Lung (tissue), 12 donors: Measurements from ENCODE around the gene CRYBA2. TPM values are rescaled to one million over a fixed set of nuclear protein-coding genes. Genes with fewer than 3 reads are reported as not detected.

Source experiments
- ATAC-seq: fragments of 200-7000 bp; cut with Tn5 transposase; one replicate; pipeline ENCODE4 v1.9.1; 2020; ENCODE audit warnings: moderate number of reproducible peaks; ENCODE audit not compliant: insufficient read depth, low FRiP score
- DNase-seq, 3 donors: peaks; one replicate each; pipeline ENCODE4 v3.0.0-alpha.2; 2013 to 2017
- H3K27ac ChIP-seq, 2 donors: one replicate each; pipeline ENCODE4 v1.5.1; 2013; ENCODE audit warnings: mild to moderate bottlenecking in 2 of 2, moderate library complexity in 2 of 2, control low read depth in 1 of 2, inconsistent platforms in 1 of 2, low read depth in 1 of 2, low read length in 1 of 2
- H3K27me3 ChIP-seq, 3 donors: one replicate each; pipeline ENCODE4 v1.5.1; 2013; ENCODE audit warnings: low read length in 2 of 3; ENCODE audit not compliant: control insufficient read depth in 3 of 3, insufficient read depth in 3 of 3
- H3K36me3 ChIP-seq, 4 donors: one replicate each; pipeline ENCODE4 v1.5.1; 2013; ENCODE audit warnings: low read length in 4 of 4, mild to moderate bottlenecking in 1 of 4, moderate library complexity in 1 of 4; ENCODE audit not compliant: control insufficient read depth in 4 of 4, insufficient read depth in 4 of 4
- H3K4me1 ChIP-seq, 5 donors: one replicate each; pipeline ENCODE4 v1.5.1; 2013; ENCODE audit warnings: low read length in 5 of 5, mild to moderate bottlenecking in 2 of 5, moderate library complexity in 1 of 5; ENCODE audit not compliant: control insufficient read depth in 5 of 5, insufficient read depth in 5 of 5
- H3K4me3 ChIP-seq: one replicate; pipeline ENCODE4 v1.5.1; 2013; ENCODE audit warnings: mild to moderate bottlenecking, control low read depth, moderate library complexity
- H3K9ac ChIP-seq, 2 donors: one replicate each; pipeline ENCODE4 v1.5.1; 2013; ENCODE audit warnings: low read length in 2 of 2, control low read depth in 1 of 2; ENCODE audit not compliant: insufficient read depth in 1 of 2
- H3K9me3 ChIP-seq, 4 donors: one replicate each; pipeline ENCODE4 v1.5.1; 2013; ENCODE audit warnings: low read length in 3 of 4, mild to moderate bottlenecking in 1 of 4, moderate library complexity in 1 of 4; ENCODE audit not compliant: control insufficient read depth in 4 of 4, insufficient read depth in 3 of 4
- WGBS, 2 donors: extraction: QIAGEN DNeasy Blood & Tissue Kit; methylation state at CpG; one replicate each; pipeline ENCODE4 v1.1.7; 2013; 5-methylcytosine and 5-hydroxymethylcytosine counted together
- polyA plus RNA-seq, 2 donors: library from polyadenylated mRNA; stranded (reverse); fragments of 200-250 nt; gene quantifications; one replicate each; pipeline ENCODE4 v1.2.1, GENCODE V29; 2013
- total RNA-seq, 2 donors: library from RNA; depleted of rRNA in 1 of 2; stranded (reverse); fragments of >200 nt in 1 of 2; gene quantifications; one replicate each; pipeline ENCODE4 v1.2.1, GENCODE V29; 2014 to 2021
- TF ChIP-seq, protein P1 (sequence below): IDR thresholded peaks from 2 replicates; pipeline ENCODE4 v1.5.1; 2012; ENCODE audit warnings: mild to moderate bottlenecking; ENCODE audit errors: control extremely low read depth, extremely low read depth
- donor health status: control.
- donor health status: control.
- donor health status: Bipolar disorder and iron deficiency.
- donor health status: healthy.
- donor health status: DM: yes; HTN: yes; CAD: no.

CRYBA2 gene
- total and polyA plus RNA-seq, 4 donors: 0.08 TPM; not detected in 3

DNA sequence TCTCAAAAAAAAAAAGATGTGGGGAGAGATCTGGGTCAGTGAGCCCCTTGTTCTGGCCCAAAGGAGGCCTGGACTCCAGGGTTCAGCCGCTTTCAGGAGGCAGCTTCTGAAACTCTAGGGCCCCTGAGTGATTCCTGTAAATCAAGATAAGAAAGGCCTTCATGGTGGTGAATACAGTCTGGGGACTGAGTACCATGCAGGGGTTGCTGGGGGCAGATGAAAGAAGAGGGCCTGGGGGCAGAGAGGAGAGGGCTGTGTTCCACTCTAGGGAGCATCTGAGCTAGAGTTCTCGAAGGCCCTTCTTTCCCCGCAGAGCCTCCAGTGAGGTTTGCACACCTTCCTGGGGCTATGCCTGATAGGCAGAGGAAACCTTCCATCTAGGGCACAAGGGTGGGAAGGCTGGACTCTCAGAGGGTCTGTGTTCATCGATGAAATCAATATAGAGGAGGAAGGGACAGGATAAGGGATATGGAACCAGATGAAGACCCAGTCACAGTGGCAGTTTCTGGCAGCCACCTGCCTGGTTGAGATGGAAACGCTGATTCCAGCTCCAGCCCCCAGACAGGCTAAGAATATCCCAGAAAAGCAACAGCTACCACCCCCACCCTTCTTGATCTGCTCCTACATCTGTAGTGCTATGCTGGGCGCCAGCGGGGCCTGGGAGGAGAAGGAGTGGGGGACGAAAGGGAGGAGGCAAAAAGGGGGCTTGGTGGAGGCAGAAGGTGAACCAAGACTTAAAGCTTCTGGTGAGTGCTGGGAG is 38.5 kb downstream of the CRYBA2 start:
- H3K4me1 ChIP-seq: peaks cover 0 to 5% (median 0%) of the 10 kb centered on the region in 5 donors
- DNase-seq (no peak), ATAC-seq (no peak)
- H3K27me3 ChIP-seq: peaks cover 4 to 36% (median 13%) of the 10 kb centered on the region in 3 donors
- TF ChIP-seq, protein P1, sequence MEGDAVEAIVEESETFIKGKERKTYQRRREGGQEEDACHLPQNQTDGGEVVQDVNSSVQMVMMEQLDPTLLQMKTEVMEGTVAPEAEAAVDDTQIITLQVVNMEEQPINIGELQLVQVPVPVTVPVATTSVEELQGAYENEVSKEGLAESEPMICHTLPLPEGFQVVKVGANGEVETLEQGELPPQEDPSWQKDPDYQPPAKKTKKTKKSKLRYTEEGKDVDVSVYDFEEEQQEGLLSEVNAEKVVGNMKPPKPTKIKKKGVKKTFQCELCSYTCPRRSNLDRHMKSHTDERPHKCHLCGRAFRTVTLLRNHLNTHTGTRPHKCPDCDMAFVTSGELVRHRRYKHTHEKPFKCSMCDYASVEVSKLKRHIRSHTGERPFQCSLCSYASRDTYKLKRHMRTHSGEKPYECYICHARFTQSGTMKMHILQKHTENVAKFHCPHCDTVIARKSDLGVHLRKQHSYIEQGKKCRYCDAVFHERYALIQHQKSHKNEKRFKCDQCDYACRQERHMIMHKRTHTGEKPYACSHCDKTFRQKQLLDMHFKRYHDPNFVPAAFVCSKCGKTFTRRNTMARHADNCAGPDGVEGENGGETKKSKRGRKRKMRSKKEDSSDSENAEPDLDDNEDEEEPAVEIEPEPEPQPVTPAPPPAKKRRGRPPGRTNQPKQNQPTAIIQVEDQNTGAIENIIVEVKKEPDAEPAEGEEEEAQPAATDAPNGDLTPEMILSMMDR: no peak
- no peaks in the 10 kb centered on the region for H3K36me3 ChIP-seq
- H3K4me3 ChIP-seq: no peak overlapping the region
- peaks cover 0 to 4% (median under 1%) of the 10 kb centered on the region in 4 donors for H3K9me3 ChIP-seq
- 80 to 81% methylated on average over 8 of the region's 8 CpGs for WGBS, 2 donors
- H3K9ac ChIP-seq: no peak overlapping the region
- H3K27ac ChIP-seq: no peak overlapping the region

DNA sequence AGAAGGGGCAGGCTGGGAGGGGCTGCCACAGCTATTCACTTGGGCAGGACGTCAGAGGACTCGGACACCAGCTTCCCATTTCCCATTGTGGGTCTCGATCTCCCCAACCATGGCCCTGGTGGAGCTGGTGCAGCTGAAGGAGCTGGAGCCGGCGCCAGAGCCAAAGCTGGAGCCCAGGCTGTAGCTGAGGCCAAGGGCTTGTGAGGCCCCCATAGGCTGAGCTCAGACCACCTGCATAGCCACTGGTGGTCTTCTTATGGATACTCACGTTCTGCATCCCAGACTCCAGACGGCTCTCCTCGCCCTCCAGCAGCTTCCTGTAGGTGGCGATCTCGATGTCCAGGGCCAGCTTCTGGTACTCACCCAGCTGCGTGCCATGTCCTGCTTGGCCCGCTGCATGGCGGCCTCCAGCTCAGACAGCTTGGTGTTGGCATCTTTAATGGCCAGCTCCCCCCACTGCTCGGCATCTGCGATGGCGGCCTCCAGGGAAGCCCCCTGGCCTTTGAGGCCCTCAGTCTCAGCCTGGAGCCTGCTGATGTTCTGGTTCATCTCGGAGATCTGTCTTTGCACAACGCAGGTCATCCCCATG is 39.8 kb downstream of the CRYBA2 start:
- ATAC-seq (no peak), DNase-seq (no peak)
- Histone ChIP-seq H3K4me1 (no peaks in the 10 kb centered on the region), H3K9ac (no peak overlapping the region), H3K4me3 (no peak overlapping the region), H3K27me3 (peaks cover under 1 to 27% (median 4%) of the 10 kb centered on the region in 3 donors), H3K27ac (no peak overlapping the region), H3K9me3 (peaks cover 0 to 4% (median under 1%) of the 10 kb centered on the region in 4 donors), H3K36me3 (no peaks in the 10 kb centered on the region)
- TF ChIP-seq, protein P1: no peak
- WGBS, 2 donors: 68 to 69% methylated on average over 18 of the region's 18 CpGs

DNA sequence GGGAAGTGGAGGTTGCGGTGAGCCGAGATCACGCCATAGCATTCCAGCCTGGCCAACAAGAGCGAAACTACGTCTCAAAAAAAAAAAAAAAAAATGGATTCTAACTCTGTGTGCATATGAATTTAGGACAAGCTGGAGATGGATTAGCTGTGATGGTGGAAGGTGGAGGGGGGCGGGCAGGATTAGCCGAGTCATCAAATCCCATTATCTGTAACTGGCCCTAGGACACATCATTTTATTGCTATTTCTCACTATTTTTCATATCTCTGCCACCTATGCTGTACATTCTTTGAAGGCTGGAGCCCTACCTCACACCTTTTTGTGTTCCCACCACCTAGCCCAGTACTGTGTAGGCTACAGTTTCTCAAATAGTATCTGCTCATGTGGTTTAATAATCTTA is 41.1 kb downstream of the CRYBA2 start:
- Histone ChIP-seq H3K9ac (no peak overlapping the region), H3K4me3 (no peak overlapping the region), H3K36me3 (no peaks in the 10 kb centered on the region), H3K4me1 (no peaks in the 10 kb centered on the region), H3K27me3 (peaks cover 0 to 17% (median 0%) of the 10 kb centered on the region in 3 donors), H3K9me3 (peaks cover 0 to 2% (median under 1%) of the 10 kb centered on the region in 4 donors), H3K27ac (no peak overlapping the region)
- ATAC-seq (no peak), DNase-seq (no peak)
- TF ChIP-seq, protein P1: no peak
- WGBS, 2 donors: 85 to 95% methylated on average over 7 of the region's 7 CpGs
